NT2/D1 (cell line): ENCODE data around the gene RNPC3.

Experiments
- SUZ12 ChIP-seq: IDR thresholded peaks from 2 replicates; pipeline ENCODE4 v1.6.1; 2011; ENCODE audit not compliant: insufficient read length, insufficient read depth; ENCODE audit errors: extremely low read depth
- YY1 ChIP-seq: IDR thresholded peaks from 2 replicates; pipeline ENCODE4 v1.6.1; 2011; ENCODE audit not compliant: insufficient read length, insufficient read depth
- ZNF274 ChIP-seq: IDR thresholded peaks from 2 replicates; pipeline ENCODE4 v1.6.1; 2011; ENCODE audit warnings: mild to moderate bottlenecking, low read depth, low read length

DNA sequence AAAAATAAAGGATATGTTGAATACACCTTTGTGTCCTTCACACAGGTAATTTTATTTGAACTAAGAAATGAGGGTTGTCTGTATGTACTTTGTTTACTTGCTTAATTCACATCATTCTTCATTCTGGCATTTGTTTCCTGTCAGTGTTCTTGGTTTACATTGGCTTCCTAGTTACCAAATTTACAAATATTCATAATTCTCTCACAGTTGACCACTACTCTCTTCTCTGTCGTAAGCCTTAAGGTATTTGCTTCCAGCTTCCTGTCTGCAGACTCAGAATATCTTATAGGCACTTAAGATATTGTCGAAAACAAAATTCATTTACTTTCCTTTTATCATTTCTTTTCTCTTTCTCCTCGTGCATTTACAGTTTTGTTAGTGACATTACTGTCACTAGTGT is 15.9 kb downstream of the RNPC3 start:
- TF ChIP-seq YY1 (no peak), ZNF274 (no peak), SUZ12 (no peak)
